MCF 10A (cell line): Measurements from ENCODE around the gene ARHGAP24. TPM values are rescaled to one million over a fixed set of nuclear protein-coding genes. Genes with fewer than 3 reads are reported as not detected.

Experiments
- BruUV-seq: library from RNA; stranded (reverse); fragments of 400-500 nt; replicated peaks from 2 replicates; lab custom pipeline; 2021; lab: Mats Ljungman, UMichigan
- CTCF ChIA-PET: fragments of 300-600 bp; sonication (Branson Sonifier 250); formaldehyde crosslinking; extraction: SDS; loops from one replicate; lab custom pipeline; 2021; ENCODE audit warnings: antibody characterized with exemption, inconsistent platforms; lab: Yijun Ruan, JAX
- POLR2A ChIA-PET: fragments of 300-600, 350-650 bp; sonication (Branson Sonifier 250); formaldehyde crosslinking; extraction: SDS; loops from one replicate; lab custom pipeline; 2020; ENCODE audit warnings: antibody characterized with exemption, inconsistent platforms; lab: Yijun Ruan, JAX
- DNase-seq: peaks from one replicate; pipeline ENCODE4 v3.0.0-alpha.2; 2018; ENCODE audit not compliant: unreplicated experiment
- H3K27ac Mint-ChIP-seq: one replicate; pipeline ENCODE4 v1.8.0; 2022; ENCODE audit warnings: mild to moderate bottlenecking, low read depth, mixed read lengths; ENCODE audit not compliant: unreplicated experiment
- H3K27me3 Mint-ChIP-seq: one replicate; pipeline ENCODE4 v1.8.0; 2022; ENCODE audit warnings: mixed read lengths; ENCODE audit not compliant: insufficient read depth, unreplicated experiment
- H3K36me3 Mint-ChIP-seq: one replicate; pipeline ENCODE4 v1.8.0; 2022; ENCODE audit warnings: mild to moderate bottlenecking, moderate library complexity, mixed read lengths; ENCODE audit not compliant: insufficient read depth, unreplicated experiment
- H3K4me1 Mint-ChIP-seq: one replicate; pipeline ENCODE4 v1.8.0; 2022; ENCODE audit warnings: mixed read lengths; ENCODE audit not compliant: insufficient read depth, unreplicated experiment
- H3K4me3 Mint-ChIP-seq: one replicate; pipeline ENCODE4 v1.8.0; 2022; ENCODE audit warnings: mild to moderate bottlenecking, moderate library complexity, mixed read lengths; ENCODE audit not compliant: unreplicated experiment
- H3K9me3 Mint-ChIP-seq: one replicate; pipeline ENCODE4 v1.8.0; 2022; ENCODE audit warnings: mixed read lengths; ENCODE audit not compliant: unreplicated experiment
- intact Hi-C: fragments of 100-400 bp; cut with micrococcal nuclease; formaldehyde crosslinking; loops from 2 replicates; pipeline ENCODE4 v1.14.1; 2022
- total RNA-seq: library from RNA; stranded (reverse); gene quantifications from 2 replicates; pipeline ENCODE4 v1.2.3, GENCODE V29; 2022
- TF ChIP-seq, protein P1 (sequence below): fragments of 200-600 bp; IDR thresholded peaks from one replicate; pipeline ENCODE4 v1.8.0; 2022; ENCODE audit warnings: antibody characterized with exemption, mild to moderate bottlenecking; ENCODE audit not compliant: unreplicated experiment

ARHGAP24 gene
- total RNA-seq, 1 experiment from 2014 or later = 2.6 TPM

- peak; percentile 44 for DNase-seq
- ChIA-PET POLR2A (interaction anchor here (1.0 to 6.4 kb wide), 2 partner anchors 19 to 22 kb away, joined by 3 to 37 read pairs; partner anchors contain the start of gene ARHGAP24), CTCF (interaction anchor here (0.6 to 3.4 kb wide), 2 partner anchors 21 to 116 kb away, joined by 3 to 15 read pairs; partner anchors contain the start of gene ARHGAP24)
- H3K4me1 Mint-ChIP-seq = peaks cover 34% of the 10 kb centered on the region
- H3K27ac Mint-ChIP-seq = peak overlapping the region; percentile 26
- H3K27me3 Mint-ChIP-seq = no peaks in the 10 kb centered on the region
- peak overlapping the region; percentile 39 for H3K4me3 Mint-ChIP-seq
- no TSS peak for BruUV-seq
- H3K9me3 Mint-ChIP-seq = no peaks in the 10 kb centered on the region
- TF ChIP-seq, protein P1, sequence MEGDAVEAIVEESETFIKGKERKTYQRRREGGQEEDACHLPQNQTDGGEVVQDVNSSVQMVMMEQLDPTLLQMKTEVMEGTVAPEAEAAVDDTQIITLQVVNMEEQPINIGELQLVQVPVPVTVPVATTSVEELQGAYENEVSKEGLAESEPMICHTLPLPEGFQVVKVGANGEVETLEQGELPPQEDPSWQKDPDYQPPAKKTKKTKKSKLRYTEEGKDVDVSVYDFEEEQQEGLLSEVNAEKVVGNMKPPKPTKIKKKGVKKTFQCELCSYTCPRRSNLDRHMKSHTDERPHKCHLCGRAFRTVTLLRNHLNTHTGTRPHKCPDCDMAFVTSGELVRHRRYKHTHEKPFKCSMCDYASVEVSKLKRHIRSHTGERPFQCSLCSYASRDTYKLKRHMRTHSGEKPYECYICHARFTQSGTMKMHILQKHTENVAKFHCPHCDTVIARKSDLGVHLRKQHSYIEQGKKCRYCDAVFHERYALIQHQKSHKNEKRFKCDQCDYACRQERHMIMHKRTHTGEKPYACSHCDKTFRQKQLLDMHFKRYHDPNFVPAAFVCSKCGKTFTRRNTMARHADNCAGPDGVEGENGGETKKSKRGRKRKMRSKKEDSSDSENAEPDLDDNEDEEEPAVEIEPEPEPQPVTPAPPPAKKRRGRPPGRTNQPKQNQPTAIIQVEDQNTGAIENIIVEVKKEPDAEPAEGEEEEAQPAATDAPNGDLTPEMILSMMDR = no peak
- H3K36me3 Mint-ChIP-seq = no peaks in the 10 kb centered on the region
- intact Hi-C loops = no loop called here
Measured at GRCh38 chr4:85496126-85496849, 21.3 kb downstream of the ARHGAP24 start.

DNA sequence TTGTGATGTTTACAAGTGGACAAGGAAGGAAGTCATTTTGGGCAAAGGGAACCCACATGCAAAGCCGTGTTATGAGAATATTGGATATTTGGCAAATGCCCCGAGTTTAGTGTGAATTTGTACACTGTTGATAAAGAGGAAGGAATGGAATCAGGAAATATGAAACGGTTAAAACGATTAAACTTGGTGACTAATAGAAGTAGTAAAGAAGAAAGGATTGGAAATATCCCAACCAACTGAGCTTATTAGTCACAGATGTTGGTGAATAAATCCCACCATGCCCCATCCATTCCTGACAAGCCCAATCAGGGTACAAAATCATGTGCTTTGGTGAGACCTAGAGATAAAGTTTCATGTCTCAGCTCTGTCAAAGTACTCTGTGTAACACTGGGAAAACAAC is 22.0 kb downstream of the ARHGAP24 start:
- ChIA-PET POLR2A (interaction anchor here (6.4 kb wide), 1 partner anchor 23 kb away, joined by 37 read pairs; the partner anchor contains the start of gene ARHGAP24), CTCF (interaction anchor here (0.7 to 3.4 kb wide), 3 partner anchors 21 to 349 kb away, joined by 3 to 15 read pairs (median 5); partner anchors contain the start of gene ARHGAP24)
- BruUV-seq = no TSS peak
- no peaks in the 10 kb centered on the region for H3K9me3 Mint-ChIP-seq
- no peak overlapping the region for H3K4me3 Mint-ChIP-seq
- peak; percentile 59 for DNase-seq
- H3K36me3 Mint-ChIP-seq = no peaks in the 10 kb centered on the region
- peak overlapping the region; percentile 87 for H3K27ac Mint-ChIP-seq
- TF ChIP-seq, protein P1 = no peak
- peaks cover 34% of the 10 kb centered on the region for H3K4me1 Mint-ChIP-seq
- H3K27me3 Mint-ChIP-seq = no peaks in the 10 kb centered on the region
- intact Hi-C loops = no loop called here

GRCh38 chr4:85498068-85498733 is 23.3 kb downstream of the ARHGAP24 start:
- intact Hi-C loops = no loop called here
- H3K27ac Mint-ChIP-seq = peak overlapping the region; percentile 87
- H3K4me1 Mint-ChIP-seq = peaks cover 34% of the 10 kb centered on the region
- POLR2A ChIA-PET = interaction anchor here (1.0 to 6.4 kb wide), 2 partner anchors 10 to 24 kb away, joined by 6 to 37 read pairs; partner anchors contain the start of gene ARHGAP24
- no peaks in the 10 kb centered on the region for H3K27me3 Mint-ChIP-seq
- peak; percentile 61 for DNase-seq
- peaks cover under 1% of the 10 kb centered on the region for H3K9me3 Mint-ChIP-seq
- H3K4me3 Mint-ChIP-seq = no peak overlapping the region
- no TSS peak for BruUV-seq
- TF ChIP-seq, protein P1 = no peak
- CTCF ChIA-PET = interaction anchor here (1.2 to 3.4 kb wide), 3 partner anchors 23 to 350 kb away, joined by 3 to 15 read pairs (median 3); partner anchors contain the start of gene ARHGAP24
- H3K36me3 Mint-ChIP-seq = no peaks in the 10 kb centered on the region

DNA sequence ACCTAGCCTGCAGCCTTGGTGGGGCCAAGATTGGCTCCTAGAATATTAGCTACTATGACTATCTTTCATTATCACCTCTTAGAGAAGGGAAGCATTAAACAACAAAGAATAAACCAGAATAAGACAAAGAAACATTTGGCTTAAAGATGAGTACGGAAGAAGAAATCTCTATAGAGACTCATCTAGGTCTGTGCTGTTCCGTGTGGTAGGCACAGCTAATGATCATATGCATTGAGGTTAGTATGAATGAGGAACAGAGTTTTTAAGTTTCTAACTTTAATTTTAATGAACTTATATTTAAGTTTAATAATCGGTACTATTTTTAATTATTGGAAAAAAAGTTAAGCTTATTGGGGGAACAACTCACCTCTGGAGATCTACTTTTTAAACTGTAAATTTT is 24.6 kb downstream of the ARHGAP24 start:
- BruUV-seq = no TSS peak
- TF ChIP-seq, protein P1 = no peak
- Mint-ChIP-seq H3K4me1 (peaks cover 34% of the 10 kb centered on the region), H3K4me3 (no peak overlapping the region), H3K36me3 (no peaks in the 10 kb centered on the region), H3K27me3 (no peaks in the 10 kb centered on the region), H3K9me3 (peaks cover 7% of the 10 kb centered on the region), H3K27ac (no peak overlapping the region)
- POLR2A ChIA-PET = interaction anchor here (0.7 to 6.4 kb wide), 2 partner anchors 25 to 221 kb away, joined by 4 to 37 read pairs; partner anchors contain the start of gene ARHGAP24
- DNase-seq = no peak
- CTCF ChIA-PET = no interaction called here
- intact Hi-C loops = no loop called here
